OCI-LY1 (cell line): ENCODE measurements around the gene PTPN18.

Source experiments
- CTCF ChIP-seq: fragments of 200-600 bp; sonication (generic), shearing (Covaris generic); IDR thresholded peaks from 2 replicates; pipeline ENCODE4 v1.5.1; 2017; ENCODE audit warnings: mild to moderate bottlenecking, antibody characterized with exemption, low read length, moderate library complexity, mixed read lengths
- EZH2 ChIP-seq: fragments of 200-600 bp; sonication (generic), shearing (Covaris generic); IDR thresholded peaks from 2 replicates; pipeline ENCODE4 v1.8.0; 2017; ENCODE audit warnings: borderline replicate concordance, mixed run types, mild to moderate bottlenecking, antibody characterized with exemption, low read length, moderate library complexity, mixed read lengths

DNA sequence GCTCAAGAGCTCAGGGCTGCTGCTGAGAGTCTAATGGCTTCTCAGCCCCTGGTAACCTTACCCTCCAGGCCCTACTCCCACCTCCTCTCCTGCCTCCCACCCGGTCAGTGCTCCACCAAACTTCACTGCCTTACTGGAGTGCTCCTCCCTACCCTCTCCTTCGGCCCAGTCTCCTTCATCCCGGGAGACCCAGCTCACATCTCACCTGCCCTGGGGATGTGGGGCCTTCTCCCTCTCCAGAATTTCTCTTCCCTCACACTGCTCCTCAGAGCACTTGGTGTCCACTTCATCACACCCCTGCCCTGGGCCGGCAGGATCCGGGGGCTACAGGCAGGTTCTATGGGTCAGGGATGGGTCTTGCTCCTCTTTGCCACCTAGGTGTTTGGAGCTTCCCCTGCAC lies 21.6 kb downstream of the PTPN18 start:
- TF ChIP-seq CTCF (no peak), EZH2 (no peak)
